GM18498 (cell line): ENCODE results near the gene SCMH1.
"Not testable (repeated sequence)": the region's sequence is repeated elsewhere in the genome, so short reads cannot be mapped to it uniquely, and the experiment has no call there.

Source experiments
- ATAC-seq: cut with Tn5 transposase; IDR thresholded peaks from one replicate; pipeline ENCODE4 v1.9.1; 2021; ENCODE audit warnings: mild to moderate bottlenecking, moderate library complexity; ENCODE audit not compliant: unreplicated experiment

Gene SCMH1

GRCh38 chr1:41251120-41251519 is 9.0 kb upstream of the SCMH1 start:
- not testable (repeated sequence) for ATAC-seq

GRCh38 chr1:41249319-41249718 is 7.2 kb upstream of the SCMH1 start:
- no peak for ATAC-seq

DNA sequence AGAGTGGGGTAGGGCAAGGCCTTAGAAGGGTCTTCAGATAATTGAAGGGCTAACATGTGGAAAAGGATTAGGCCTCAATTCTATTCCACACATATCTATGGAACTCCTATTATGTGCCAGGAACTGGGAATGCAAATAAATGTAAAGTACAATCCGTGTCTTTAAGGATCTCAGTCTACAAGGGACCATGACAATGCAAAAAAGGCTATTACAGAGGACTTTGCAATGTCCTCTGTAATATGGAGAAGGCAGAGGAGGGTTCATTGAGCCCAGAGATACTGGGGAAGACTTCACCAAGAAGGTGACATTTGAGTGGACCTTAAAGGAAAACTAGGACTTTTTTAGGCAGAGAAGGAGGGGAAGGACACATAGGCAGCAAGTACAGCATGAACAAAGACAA is 4.5 kb upstream of the SCMH1 start:
- ATAC-seq, result no peak

GRCh38 chr1:41245659-41246058 is 3.6 kb upstream of the SCMH1 start:
- no peak for ATAC-seq

GRCh38 chr1:41243079-41243385 is 926 bp upstream of the SCMH1 start:
- ATAC-seq, result no peak

DNA sequence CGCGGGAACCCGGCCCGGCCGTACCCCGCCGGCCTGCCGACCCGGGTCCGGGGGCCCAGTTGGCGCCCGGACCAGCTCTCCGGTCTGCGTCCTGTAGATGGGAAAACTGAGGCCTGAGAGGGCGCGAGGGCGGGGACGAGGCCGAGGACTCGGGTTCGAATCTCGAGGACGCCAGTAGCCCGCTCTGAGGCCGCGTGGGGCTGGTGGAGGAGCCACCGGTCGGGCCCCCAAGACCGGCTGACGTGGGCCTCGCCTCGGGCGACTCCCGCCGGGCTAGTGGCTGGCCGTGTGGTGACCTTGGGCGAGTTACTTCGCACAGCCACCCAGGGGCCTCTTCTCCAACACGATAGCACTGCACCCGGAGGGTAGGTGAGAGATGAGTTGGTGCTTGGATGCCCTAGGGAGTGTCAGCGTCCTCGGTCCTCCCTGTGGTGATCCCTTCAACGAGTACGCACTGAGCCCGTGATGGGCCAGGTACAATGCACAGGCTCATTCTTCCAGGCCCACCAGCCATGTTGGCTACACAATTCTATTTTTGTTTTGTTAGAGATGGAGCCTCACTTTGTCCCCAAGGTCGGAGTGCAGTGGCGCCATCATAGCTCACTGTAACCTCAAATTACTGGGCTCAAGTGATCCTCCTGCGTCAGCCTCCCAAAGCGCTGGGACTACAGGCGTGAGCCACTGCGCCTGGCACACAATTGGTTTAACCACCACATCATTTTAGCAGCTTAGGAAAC is 404 bp upstream of the SCMH1 start:
- ATAC-seq, result peak; percentile 19

- peak; percentile 70 for ATAC-seq
Measured at GRCh38 chr1:41241354-41241748, 755 bp downstream of the SCMH1 start.

DNA sequence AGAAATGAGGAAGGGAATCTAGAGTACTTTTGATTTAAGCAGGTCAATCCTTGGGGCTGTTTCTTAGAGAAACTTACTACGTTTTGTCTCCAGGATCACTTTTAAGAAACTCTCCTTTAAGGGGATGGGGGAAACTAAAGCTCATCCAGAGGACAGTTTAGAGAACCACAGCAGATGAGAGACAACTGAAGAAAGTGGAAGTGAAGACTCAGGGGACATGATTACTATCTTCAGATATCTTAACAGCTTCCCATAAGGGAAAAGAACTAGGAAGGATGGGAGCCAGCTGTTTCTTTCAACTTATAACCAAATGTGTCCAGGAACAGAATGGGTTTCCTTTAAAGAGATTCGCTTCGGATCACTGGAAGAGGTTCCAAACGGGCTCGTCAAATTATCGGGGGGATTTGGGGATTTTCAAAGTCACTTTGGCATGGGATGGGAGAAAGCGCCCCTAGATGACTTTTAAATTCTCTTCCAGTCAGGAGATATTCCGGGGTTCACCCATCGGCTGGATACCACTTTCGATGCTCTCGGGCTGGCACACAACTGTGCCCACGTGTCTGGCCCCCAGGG is 1.2 kb downstream of the SCMH1 start:
- ATAC-seq, result no peak

- ATAC-seq, result no peak
Measured at GRCh38 chr1:41239988-41240610, 2.0 kb downstream of the SCMH1 start.

- no peak for ATAC-seq
Measured at GRCh38 chr1:41238311-41238988, 3.7 kb downstream of the SCMH1 start.

GRCh38 chr1:41236781-41237180 is 5.3 kb downstream of the SCMH1 start:
- ATAC-seq, result no peak

- ATAC-seq, result no peak
Measured at GRCh38 chr1:41235893-41236292, 6.2 kb downstream of the SCMH1 start.

DNA sequence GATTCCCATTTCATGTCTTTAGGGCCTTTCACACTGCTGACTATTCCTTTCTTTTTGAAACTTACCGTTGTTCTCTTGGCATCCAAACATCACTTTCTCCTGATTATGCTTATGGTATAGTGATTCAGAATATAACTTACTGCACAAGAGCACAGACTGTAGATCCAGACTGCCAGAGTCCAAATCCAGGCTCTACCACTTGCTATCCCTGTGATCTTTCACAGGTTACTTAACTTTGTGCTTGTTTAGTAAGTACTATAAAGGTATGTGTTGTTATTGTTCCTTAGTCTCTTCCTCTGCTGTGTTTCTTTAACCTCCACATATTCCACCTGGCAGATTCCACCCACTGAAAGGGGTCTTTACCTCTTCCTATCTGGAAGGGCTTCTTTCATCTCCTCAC is 8.4 kb downstream of the SCMH1 start:
- no peak for ATAC-seq

GRCh38 chr1:41232305-41232704 is 9.8 kb downstream of the SCMH1 start:
- no peak for ATAC-seq

DNA sequence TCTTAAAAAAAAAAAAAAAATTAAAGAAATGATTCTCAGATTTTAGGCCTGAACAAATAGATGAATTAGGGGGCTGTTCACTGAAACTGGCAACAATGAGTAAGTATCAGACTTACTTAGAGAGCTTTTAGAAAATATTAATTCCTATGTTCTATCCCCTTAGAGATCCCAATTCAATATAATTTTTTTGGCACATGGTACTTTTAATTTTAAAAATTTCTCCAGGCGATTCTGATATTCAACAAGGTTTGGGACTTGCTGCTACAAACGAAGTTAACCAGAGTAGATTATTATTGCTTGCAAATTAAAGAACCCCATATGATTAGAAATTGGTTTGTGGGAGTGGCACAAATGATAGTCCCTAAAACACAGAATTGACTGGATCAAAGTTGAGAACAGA is 11.4 kb downstream of the SCMH1 start:
- ATAC-seq, result no peak

DNA sequence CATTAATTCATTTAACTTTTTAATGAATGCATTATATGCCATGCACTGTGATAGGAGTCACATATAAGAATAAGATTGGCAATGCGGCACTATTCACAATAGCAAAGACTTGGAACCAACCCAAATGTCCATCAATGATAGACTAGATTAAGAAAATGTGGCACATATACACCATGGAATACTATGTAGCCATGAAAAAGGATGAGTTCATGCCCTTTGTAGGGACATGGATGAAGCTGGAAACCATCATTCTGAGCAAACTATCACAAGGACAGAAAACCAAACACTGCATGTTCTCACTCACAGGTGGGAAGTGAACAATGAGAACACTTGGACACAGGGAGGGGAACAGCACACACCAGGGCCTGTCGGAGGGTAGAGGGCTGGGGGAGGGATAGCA is 12.9 kb downstream of the SCMH1 start:
- ATAC-seq, result not testable (repeated sequence)

- no peak for ATAC-seq
Measured at GRCh38 chr1:41226815-41227434, 15.2 kb downstream of the SCMH1 start.

GRCh38 chr1:41225495-41225894 is 16.6 kb downstream of the SCMH1 start:
- ATAC-seq, result no peak

DNA sequence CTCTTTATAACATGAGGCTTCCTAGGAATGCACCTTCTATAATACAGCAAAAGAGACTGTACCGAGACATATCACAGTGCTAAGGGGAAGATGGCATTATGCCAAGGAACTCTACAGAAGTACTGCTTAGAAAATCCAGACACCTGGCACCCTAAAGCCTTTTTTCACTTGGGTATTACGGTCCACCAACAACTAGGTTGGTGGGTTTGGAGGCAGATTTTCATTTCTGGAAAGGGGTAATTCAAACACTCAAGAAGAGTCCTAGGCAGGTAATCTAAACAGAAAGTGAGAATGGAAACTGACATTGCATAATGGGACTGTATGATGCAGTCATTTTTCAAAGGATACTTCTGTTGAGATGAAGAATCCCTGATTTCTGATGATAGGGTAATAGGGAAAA is 19.6 kb downstream of the SCMH1 start:
- ATAC-seq, result peak; percentile 67

DNA sequence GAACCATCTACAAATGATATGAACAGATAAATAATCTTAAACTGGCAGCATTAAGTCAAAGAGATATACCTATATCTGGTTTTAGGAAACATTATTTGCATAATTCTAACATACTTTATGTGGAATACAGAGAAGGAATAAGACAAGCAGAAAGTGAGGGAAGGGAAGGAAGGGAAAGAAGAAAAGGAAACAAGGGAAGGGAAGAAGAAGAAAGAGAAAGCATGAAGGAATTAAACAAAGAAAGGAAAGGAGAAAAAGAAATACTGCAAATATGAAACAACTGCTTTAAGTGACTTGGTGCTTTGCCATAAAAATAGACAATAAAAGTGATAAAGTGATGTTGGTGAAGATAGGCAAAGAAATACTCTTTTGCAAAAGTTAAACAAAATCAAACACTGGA is 20.1 kb downstream of the SCMH1 start:
- ATAC-seq, result no peak

GRCh38 chr1:41218152-41218551 is 24.0 kb downstream of the SCMH1 start:
- ATAC-seq, result no peak

DNA sequence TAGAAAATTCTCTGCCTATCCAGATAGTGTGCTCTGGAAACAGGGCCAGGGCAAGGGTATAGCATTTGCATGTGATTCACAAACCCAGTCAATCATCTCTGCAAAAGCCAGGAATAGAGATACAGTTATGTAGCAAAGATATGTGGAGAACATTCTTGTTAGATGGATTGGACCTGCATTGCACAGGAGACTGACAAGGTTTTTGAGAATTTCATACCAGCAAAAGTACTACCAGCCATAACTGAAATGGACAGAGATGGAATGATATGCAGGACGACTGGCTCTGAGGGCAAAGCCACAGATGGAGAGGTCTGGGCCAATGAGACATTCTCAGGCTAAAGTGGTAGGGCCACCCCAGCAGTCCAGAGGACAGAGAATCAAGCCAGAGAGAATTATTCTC is 24.7 kb downstream of the SCMH1 start:
- ATAC-seq, result no peak
